Measurements from ENCODE around the gene ETV5. TPM values are rescaled to one million over a fixed set of nuclear protein-coding genes. Genes with fewer than 3 reads are reported as not detected.
A peak's percentile ranks its signal among the peaks of the same experiment; 100 is the strongest.

ETV5 gene
- polyA plus RNA-seq, 1 donor from 2014 or later, result 0.30 TPM

- Histone ChIP-seq H3K9me3 (ENCODE audit: low read length) (no peaks in the 10 kb centered on the region), H3K79me2 (replicated peaks; ENCODE audit: insufficient read depth, low read length) (no peaks in the 10 kb centered on the region), H3K4me2 (ENCODE audit: low read length) (peak overlapping the region; percentile 95), H3K27me3 (ENCODE audit: insufficient read depth, low read depth, low read length) (peaks cover 46% of the 10 kb centered on the region), H3K9me2 (ENCODE audit: insufficient read depth, low read length) (no peaks in the 10 kb centered on the region), H3K27ac (ENCODE audit: low read length) (no peak overlapping the region), H3K4me3 (ENCODE audit: low read length) (peak overlapping the region; percentile 81), H3K9ac (ENCODE audit: low read length) (peak overlapping the region; percentile 43), H2AFZ (ENCODE audit: low read depth, low read length) (no peak overlapping the region), H4K20me1 (ENCODE audit: insufficient read depth) (no peaks in the 10 kb centered on the region), H3F3A (ENCODE audit: insufficient read depth, low read length, poor library complexity, severe bottlenecking) (no peaks in the 10 kb centered on the region), H3K36me3 (ENCODE audit: insufficient read depth, low read length) (no peaks in the 10 kb centered on the region)
- TF ChIP-seq CTCF (IDR thresholded peaks at IDR 0.05; ENCODE audit: poor library complexity, severe bottlenecking), result no peak
- no peak for TF ChIP-seq POLR2AphosphoS5 (IDR thresholded peaks at IDR 0.05)
- peak; percentile 29 for TF ChIP-seq MXI1 (conservative IDR thresholded peaks at IDR 0.05; ENCODE audit: poor library complexity, severe bottlenecking)
- TF ChIP-seq RAD21 (conservative IDR thresholded peaks at IDR 0.05), result no peak
These were observed 1.3 kb upstream of the ETV5 start for GRCh38 chr3:186109897-186110803.

GRCh38 chr3:186108106-186108940 lies 566 bp downstream of the ETV5 start:
- Histone ChIP-seq H3K9me2 (ENCODE audit: insufficient read depth, low read length) (no peaks in the 10 kb centered on the region), H3K4me3 (ENCODE audit: low read length) (peak overlapping the region; percentile 81), H3K9ac (ENCODE audit: low read length) (peak overlapping the region; percentile 67), H3K79me2 (replicated peaks; ENCODE audit: insufficient read depth, low read length) (no peaks in the 10 kb centered on the region), H3K27me3 (ENCODE audit: insufficient read depth, low read depth, low read length) (peaks cover 47% of the 10 kb centered on the region), H3F3A (ENCODE audit: insufficient read depth, low read length, poor library complexity, severe bottlenecking) (no peaks in the 10 kb centered on the region), H4K20me1 (ENCODE audit: insufficient read depth) (no peaks in the 10 kb centered on the region), H3K4me2 (ENCODE audit: low read length) (peak overlapping the region; percentile 90), H3K27ac (ENCODE audit: low read length) (no peak overlapping the region), H3K9me3 (ENCODE audit: low read length) (no peaks in the 10 kb centered on the region), H3K36me3 (ENCODE audit: insufficient read depth, low read length) (no peaks in the 10 kb centered on the region), H2AFZ (ENCODE audit: low read depth, low read length) (peak overlapping the region; percentile 17)
- TF ChIP-seq RAD21 (conservative IDR thresholded peaks at IDR 0.05) (no peak), POLR2AphosphoS5 (IDR thresholded peaks at IDR 0.05) (no peak), REST (IDR thresholded peaks at IDR 0.05; ENCODE audit: borderline replicate concordance) (peak; percentile 13), CTCF (IDR thresholded peaks at IDR 0.05; ENCODE audit: poor library complexity, severe bottlenecking) (no peak), MXI1 (conservative IDR thresholded peaks at IDR 0.05; ENCODE audit: poor library complexity, severe bottlenecking) (no peak), TAF1 (IDR thresholded peaks at IDR 0.05; ENCODE audit: low read depth) (no peak)
